Activated CD8-positive, alpha-beta memory T cell treated with anti-CD3 and anti-CD28 coated beads, Interleukin-2, amount 50 U/mL, for 24 hours (primary cell): ENCODE measurements around the gene POMT1.

Experiments
- DNase-seq: peaks from one replicate; pipeline ENCODE4 v3.0.0-alpha.2; 2020; ENCODE audit errors: extremely low read depth

The POMT1 gene

DNA sequence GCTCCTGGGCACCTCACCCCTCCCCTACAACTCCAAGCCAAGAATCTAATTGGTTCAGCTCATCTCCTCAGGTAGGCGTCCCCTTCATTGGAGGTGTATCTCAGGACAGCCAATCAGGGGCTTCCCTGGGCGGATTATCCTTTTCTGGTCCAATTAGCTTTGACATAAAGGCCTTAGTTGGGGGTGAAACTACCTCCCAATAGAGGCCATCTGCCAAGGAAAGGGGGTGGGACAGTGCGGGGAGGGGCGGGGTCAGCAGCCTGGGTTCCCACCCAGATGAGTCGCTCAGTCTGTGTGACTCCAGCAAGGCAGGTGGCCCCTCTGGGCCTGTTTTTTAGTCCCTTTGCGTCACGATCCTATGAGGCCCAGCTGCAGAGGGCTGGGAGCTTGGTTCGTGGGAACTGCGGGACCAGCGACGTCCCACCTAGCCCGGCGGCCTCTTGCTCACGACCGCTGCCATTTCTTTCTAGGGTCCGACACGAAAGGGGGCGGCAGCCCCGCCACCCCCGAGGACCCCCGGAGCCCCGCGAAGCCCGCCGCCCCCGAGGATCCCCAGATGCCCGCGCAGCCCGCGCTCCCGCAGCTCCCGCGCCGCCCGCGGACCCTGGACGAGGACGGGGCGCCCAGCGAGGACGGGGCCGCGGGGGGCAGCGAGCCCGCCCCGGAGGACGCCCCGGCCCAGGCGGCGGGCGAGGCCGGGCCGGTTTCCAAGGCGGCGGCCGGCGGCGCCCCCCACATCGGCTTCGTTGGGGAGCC lies 51.5 kb downstream of the POMT1 start:
- no peak for DNase-seq

DNA sequence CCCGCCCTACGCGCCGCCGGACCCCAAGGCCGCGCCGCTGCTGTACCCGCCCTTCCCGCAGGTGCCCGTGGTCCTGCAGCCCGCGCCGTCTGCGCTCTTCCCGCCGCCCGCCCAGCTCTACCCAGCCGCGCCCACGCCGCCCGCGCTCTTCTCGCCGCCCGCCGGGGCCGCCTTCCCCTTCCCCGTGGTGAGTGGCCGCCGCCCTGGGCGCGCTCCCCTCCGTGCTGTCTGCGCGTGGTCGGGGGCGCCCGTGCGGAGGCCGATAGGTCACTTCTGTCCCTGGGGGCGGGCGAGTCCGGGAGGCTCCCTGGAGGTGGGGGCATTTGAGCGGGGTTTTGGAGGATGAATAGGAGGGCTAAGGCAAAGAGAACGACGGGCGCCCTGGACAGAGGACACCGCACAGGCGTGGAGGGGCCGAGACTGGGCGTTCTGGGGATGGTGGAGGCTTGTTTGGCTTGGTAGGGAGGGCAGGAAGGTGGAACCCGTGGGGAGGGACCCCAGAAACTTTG lies 52.2 kb downstream of the POMT1 start:
- no peak for DNase-seq

DNA sequence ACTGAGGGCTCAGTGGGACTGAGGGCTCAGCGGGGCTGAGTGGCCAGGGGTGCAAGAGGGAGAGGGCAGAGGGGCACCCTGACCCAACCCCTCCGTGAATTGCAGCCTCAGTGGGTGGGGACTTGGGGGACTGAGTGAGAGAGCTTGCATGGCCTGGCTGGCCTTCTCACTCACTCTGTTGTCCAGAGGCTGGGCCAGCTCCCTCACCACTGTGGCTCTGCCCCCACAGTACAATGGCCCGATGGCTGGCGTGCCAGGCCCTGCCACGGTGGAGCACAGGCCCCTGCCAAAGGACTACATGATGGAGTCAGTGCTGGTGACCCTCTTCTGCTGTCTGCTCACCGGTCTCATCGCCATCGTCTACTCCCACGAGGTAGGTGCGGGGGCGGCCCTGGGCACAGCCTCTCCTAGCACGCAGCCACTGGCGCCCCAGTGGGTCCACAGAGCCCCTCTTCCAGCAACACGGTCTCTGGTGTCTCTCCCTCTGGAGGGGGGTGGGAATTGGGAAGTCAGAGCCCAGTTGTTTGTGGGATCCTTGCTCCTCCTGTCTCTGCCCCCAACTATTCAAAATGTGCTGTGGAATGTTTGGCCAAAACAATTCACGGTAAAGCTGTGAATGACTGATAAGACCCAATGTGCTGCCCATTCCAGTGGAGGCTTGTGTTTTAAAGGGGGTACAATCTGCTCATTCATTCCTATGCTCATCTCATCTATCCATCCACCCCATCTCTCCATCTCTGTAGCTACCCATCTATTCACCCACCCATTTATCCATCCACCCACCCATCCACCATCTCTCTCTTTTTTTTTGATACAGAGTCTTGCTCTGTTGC lies 53.3 kb downstream of the POMT1 start:
- DNase-seq: no peak

GRCh38 chr9:131557855-131558548 lies 55.3 kb downstream of the POMT1 start:
- no peak for DNase-seq

- no peak for DNase-seq
Measured at GRCh38 chr9:131559421-131560000, 56.8 kb downstream of the POMT1 start.

DNA sequence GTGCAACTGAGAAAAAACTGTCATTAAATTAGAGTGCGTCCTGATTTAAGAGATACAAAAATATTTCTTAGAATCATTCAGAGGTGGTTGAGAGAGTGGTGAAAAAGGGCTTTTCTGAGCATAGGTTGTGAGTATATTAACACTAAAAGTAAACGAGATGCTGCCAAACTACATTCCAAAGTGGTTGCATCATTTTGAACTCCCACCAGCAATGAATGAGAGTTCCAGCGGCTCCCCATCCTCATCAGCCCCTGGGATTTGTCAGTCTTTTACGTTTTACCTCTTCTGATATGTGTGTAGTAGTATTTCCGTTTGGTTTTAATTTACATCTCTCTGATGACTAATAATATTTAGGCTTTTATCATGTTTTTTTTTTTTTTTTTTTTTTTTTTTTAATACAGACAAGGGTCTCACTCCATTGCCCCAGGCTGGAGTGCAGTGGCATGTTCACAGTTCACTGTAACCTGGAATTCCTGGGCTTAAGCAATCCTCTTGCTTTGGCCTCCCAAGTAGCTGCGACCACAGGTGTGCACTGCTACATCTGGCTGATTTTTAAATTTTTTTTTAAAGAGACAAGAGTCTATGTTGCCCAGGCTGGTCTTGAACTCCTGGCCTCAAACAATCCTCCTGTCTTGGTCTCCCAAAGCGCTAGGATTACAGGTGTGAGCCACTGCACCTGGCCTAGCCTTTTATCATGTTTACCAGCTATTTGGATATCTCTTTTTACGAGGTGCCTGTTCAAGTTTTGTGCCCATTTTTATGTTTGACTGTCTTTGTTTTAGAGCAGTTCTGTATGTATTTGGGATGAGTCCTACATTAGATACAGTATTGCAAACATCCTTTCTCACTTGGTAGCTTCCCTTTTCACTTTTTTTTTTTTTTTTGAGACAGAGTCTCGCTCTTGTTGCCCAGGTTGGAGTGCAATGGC lies 59.6 kb downstream of the POMT1 start:
- no peak for DNase-seq

DNA sequence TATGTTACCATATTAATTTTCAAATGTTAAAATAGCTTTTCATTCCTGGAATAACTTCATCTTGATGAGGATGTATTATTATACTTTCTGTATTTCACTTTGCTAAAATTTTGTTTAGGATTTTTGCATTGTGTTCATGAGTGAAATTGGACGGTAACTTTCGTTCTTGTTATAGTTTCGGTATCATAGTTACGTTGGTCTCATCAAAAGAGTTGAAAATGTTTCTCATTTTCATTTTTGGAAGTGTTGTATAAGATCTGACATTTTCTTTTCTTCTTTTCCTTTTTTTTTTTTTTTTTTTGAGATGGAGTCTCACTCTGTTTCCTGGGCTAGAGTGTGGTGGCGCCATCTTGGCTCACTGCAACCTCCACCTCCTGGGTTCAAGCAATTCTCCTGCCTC lies 62.7 kb downstream of the POMT1 start:
- no peak for DNase-seq

- no peak for DNase-seq
Measured at GRCh38 chr9:131566158-131566557, 63.4 kb downstream of the POMT1 start.

- no peak for DNase-seq
Measured at GRCh38 chr9:131567910-131568309, 65.2 kb downstream of the POMT1 start.
